HG02870 (cell line): ENCODE data around the gene MROH8.
A peak's percentile ranks its signal among the peaks of the same experiment; 100 is the strongest.

Experiments
- ATAC-seq: cut with Tn5 transposase; IDR thresholded peaks from one replicate; pipeline ENCODE4 v1.9.1; 2021; ENCODE audit warnings: mild to moderate bottlenecking, moderate library complexity; ENCODE audit not compliant: unreplicated experiment

Gene MROH8

GRCh38 chr20:37178839-37179682 is at the start of gene MROH8, which contains the start of gene RPN2:
Gene MROH8, minus strand, starts transcription at chr20:37179548.
Gene RPN2, plus strand, starts transcription at chr20:37179330. Its CDS starts 27 bp downstream, at chr20:37179357.
- peak; percentile 86 for ATAC-seq

DNA sequence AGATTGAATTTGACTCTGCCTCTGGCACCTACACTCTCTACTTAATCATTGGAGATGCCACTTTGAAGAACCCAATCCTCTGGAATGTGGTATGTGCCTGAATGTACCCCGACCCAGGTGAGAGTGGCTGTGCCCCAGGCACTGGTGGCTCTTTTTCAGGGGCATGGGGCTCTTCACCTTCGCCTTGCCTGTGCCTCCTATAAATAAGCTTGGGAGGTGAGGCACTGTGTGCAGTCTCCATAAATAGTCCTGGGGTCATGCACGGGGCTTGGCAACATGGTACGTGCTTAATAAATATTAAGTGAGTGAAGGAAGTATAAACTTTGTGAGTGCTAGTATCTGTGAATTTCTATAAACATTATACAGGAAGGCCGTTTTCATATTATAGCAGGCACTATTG is 49.3 kb upstream of the MROH8 start:
- ATAC-seq: no peak

- ATAC-seq: no peak
Observed at GRCh38 chr20:37228082-37228481, 48.7 kb upstream of the MROH8 start.

- ATAC-seq: no peak
Observed at GRCh38 chr20:37226889-37227288, 47.5 kb upstream of the MROH8 start.

DNA sequence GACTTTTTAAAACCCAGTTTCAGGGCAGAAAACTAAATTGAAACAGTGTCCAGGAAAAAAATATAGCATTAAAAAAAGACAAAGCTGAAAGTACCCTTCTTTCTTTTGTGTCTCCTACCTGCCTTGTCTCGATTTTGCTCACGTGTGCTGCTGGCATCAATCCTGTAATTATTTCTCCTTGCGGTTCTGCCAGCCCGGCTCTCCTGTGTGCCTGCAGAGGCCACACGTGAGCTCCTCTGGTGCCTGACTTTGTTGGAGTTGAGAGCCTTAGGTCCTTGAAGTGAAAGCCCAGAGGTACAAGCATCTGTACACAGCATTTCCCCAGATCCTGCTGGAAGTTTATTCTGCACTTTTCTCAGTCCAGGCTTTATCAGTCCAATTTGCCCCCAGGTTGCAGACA is 45.8 kb upstream of the MROH8 start:
- no peak for ATAC-seq

DNA sequence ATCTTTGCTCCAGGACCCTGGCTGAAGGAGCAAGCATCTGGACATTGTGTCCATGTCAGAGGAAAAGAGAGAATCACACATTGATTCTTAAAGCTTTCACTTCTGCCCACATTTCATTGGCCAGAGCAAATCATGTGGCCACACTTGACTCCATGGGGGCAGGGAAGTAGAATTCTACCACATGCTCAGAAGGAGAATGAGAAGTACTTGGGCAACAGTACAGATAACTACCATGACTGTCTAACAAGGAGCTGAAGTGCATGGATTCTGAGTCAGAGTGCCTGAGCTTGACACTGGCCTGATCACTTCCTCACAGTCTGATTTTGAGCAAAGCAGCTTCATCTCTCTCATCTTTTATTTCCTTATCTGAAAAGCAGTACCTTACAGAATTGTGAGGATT is 43.7 kb upstream of the MROH8 start:
- no peak for ATAC-seq

GRCh38 chr20:37222086-37222485 is 42.7 kb upstream of the MROH8 start:
- ATAC-seq: no peak

- ATAC-seq: no peak
Observed at GRCh38 chr20:37220731-37221130, 41.4 kb upstream of the MROH8 start.

GRCh38 chr20:37219751-37220668 is 40.7 kb upstream of the MROH8 start:
- ATAC-seq: no peak

- no peak for ATAC-seq
Observed at GRCh38 chr20:37218976-37219375, 39.6 kb upstream of the MROH8 start.

- no peak for ATAC-seq
Observed at GRCh38 chr20:37218441-37218840, 39.1 kb upstream of the MROH8 start.

DNA sequence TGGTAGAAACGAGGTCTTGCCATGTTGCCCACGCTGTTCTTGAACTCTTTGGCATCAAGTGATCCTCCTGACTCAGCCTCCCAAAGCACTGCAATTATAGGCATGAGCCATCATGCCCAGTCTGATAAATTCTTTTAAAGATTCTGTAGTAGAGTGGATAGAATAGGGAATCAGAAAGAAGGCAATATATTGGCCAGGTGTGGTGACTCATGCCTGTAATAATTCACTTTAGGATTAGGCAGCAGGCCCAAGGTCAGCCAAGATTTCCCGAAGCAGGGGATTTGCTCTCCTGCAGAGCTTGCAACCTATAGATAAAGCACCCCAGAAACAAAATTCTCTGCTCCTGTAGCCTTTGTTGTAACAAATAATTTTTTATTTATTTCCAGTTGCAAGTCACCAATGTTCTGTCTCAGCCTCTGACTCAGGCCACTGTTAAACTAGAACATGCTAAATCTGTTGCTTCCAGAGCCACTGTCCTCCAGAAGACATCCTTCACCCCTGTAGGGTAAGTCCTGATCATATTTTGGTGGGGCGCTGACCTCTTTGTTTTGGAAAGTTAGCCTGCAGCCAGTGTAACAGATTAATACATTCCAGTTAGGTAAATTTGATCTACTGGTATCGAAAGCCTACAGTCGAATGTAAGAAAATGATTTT is 30.4 kb upstream of the MROH8 start:
- no peak for ATAC-seq

DNA sequence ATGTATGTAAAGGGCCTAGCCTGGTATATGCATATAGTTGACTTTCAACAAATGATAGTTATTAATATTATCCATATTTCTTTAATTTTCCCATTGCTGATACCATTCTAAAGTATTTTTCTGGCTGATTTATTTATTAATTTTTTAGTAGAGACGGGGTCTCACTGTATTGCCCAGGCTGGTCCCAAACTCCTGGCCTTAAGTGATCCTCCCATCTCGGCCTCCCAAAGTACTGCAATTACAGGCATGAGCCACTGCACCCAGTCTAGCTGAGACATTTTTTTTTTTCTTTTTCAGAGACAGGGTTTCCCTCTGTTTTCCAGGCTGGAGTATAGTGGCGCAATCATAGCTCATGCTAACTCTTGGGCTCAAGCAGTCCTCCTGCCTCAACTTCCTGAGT is 29.8 kb upstream of the MROH8 start:
- no peak for ATAC-seq

GRCh38 chr20:37207171-37207570 is 27.8 kb upstream of the MROH8 start:
- ATAC-seq: no peak

GRCh38 chr20:37205794-37206193 is 26.4 kb upstream of the MROH8 start:
- ATAC-seq: no peak

DNA sequence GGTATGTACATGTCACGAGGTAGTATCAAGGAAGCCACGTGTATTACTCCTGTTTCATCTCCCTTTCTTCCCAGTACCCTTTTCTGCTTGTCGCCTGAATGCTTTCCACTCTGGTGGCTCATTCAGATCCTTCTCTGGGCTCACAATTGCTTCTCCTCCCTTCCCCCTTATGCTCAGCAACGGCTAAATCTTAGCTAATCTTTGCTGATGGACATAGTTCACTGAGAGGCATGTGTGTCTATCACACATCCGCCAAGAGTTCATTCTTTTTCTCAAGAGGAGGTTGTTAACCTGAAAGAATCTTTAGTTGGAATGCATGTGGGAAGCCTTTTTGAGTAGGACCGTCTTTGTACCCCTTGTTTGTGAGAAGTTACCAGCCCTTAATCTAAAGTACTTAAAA is 25.8 kb upstream of the MROH8 start:
- no peak for ATAC-seq

DNA sequence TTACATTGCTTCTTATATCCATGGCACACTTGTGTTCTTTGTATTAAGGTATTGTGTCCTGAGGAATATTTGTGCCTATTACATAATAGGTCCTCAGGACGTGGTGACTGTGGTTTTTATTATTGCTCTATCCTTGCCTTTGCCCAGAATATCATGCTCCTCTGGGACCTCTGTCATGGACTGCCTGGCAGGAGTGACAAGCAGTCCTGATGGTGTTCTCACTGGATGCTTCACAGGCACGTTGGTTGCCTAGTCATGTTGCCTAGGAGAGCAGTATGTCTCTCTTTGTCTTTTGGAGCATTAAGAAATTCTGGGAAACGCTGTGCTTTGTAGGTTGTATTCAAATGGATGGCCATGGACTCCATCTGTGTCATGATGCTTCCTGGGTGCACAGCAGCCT is 24.7 kb upstream of the MROH8 start:
- no peak for ATAC-seq

GRCh38 chr20:37202267-37202943 is 23.1 kb upstream of the MROH8 start:
- ATAC-seq: no peak

- no peak for ATAC-seq
Observed at GRCh38 chr20:37201827-37202162, 22.4 kb upstream of the MROH8 start.

DNA sequence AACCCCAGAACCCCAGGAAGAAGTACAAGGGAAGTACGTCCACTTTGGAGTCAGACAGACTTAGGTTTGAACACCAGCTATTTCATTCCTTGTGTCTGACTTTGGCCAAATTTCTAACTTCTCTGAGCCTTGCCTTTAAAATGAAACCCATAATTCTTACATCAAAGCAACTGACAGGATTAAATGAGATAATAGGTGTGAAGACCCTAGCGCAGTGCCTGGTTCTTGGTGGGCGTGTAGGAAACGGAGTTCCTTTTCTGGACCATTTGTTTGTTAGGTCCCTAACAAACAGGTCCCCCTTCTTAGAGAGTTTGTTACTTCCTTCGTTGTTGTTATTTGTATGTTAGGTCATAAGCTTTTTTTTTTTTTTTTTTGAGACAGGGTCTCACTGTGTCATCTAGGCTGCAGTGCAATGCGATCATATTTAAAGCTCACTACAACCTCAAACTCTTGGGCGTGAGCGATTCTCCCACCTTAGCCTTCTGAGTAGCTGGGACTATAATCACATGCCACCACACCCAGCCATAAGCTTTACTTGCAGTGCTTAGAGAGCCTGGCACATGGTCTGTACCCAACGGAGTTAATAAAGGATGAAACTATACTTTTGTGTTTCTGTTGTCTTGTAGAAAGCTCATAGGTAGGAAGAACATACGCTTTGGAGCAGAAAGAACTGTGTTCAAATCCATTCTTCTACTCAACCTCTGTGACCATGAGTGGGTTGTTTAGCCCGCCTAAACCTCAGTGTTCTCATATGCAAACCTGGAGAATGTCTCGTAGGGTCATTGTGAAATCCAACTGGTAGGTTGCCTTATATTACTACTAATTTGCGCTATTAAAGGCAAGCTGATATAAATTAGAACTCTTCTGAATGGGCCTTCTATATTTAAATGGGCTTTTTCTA is 21.8 kb upstream of the MROH8 start:
- ATAC-seq: no peak
